Lung microvascular endothelial cell (primary cell): ENCODE measurements around the gene LCN15. TPM values are rescaled to one million over a fixed set of nuclear protein-coding genes. Genes with fewer than 3 reads are reported as not detected.
"Not testable (repeated sequence)": the region's sequence is repeated elsewhere in the genome, so short reads cannot be mapped to it uniquely, and the experiment has no call there.

Source experiments
- DNase-seq, 2 donors: peaks; one replicate each; pipeline versions ENCODE4 v3.0.0 to v3.0.0-alpha.2; 2010; ENCODE audit warnings: low read depth in 2 of 2
- total RNA-seq: library from RNA; depleted of rRNA; stranded (reverse); fragments of >200 nt; gene quantifications from 2 replicates; pipeline ENCODE4 v1.2.1, GENCODE V29; 2014

The LCN15 gene
- 0.22 TPM in 1 of 2 replicates, not detected in the other for total RNA-seq

GRCh38 chr9:136764301-136764891 is at the start of gene LCN15:
Gene LCN15, minus strand, starts transcription at chr9:136764518. Its CDS starts 30 bp downstream, at chr9:136764488.
- no peak for DNase-seq

GRCh38 chr9:136808806-136809158 is 44.5 kb upstream of the LCN15 start:
- DNase-seq = peak in 1 of 2 donors; percentile 43

- DNase-seq = peak; percentile 28 to 40
Observed at GRCh38 chr9:136808075-136808805, 43.9 kb upstream of the LCN15 start.

- DNase-seq = peak; percentile 80 to 82
Observed at GRCh38 chr9:136807281-136808074, 43.2 kb upstream of the LCN15 start, which contains the start of gene RABL6. Gene RABL6, plus strand, starts transcription at chr9:136807948. Its CDS starts 249 bp downstream, at chr9:136808197.

GRCh38 chr9:136806631-136807201 is 42.4 kb upstream of the LCN15 start:
- no peak for DNase-seq

- no peak for DNase-seq
Observed at GRCh38 chr9:136806067-136806466, 41.7 kb upstream of the LCN15 start.

GRCh38 chr9:136805207-136805740 is 41.0 kb upstream of the LCN15 start:
- DNase-seq = no peak

GRCh38 chr9:136804509-136805206 is 40.3 kb upstream of the LCN15 start:
- DNase-seq = no peak

GRCh38 chr9:136803551-136804508 is 39.5 kb upstream of the LCN15 start:
- no peak for DNase-seq

GRCh38 chr9:136803009-136803550 is 38.8 kb upstream of the LCN15 start:
- DNase-seq = not testable (repeated sequence)

GRCh38 chr9:136802321-136802720 is 38.0 kb upstream of the LCN15 start:
- no peak for DNase-seq

- peak; percentile 40 to 76 for DNase-seq
Observed at GRCh38 chr9:136799854-136800657, 35.7 kb upstream of the LCN15 start.

- DNase-seq = no peak
Observed at GRCh38 chr9:136799079-136799853, 34.9 kb upstream of the LCN15 start.

GRCh38 chr9:136798708-136799078 is 34.4 kb upstream of the LCN15 start:
- no peak for DNase-seq

GRCh38 chr9:136796775-136797347 is 32.5 kb upstream of the LCN15 start:
- not testable (repeated sequence) for DNase-seq

GRCh38 chr9:136796238-136796774 is 32.0 kb upstream of the LCN15 start, which contains the start of gene CCDC183:
Gene CCDC183, plus strand, starts transcription at chr9:136796338. Its CDS starts 60 bp downstream, at chr9:136796398.
- no peak for DNase-seq

- no peak for DNase-seq
Observed at GRCh38 chr9:136795000-136795348, 30.7 kb upstream of the LCN15 start.
